HG02884 (cell line): Measurements from ENCODE around the gene RAD51AP2.
A peak's percentile ranks its signal among the peaks of the same experiment; 100 is the strongest.
"Not testable (repeated sequence)": the region's sequence is repeated elsewhere in the genome, so short reads cannot be mapped to it uniquely, and the experiment has no call there.

Source experiments
- ATAC-seq: cut with Tn5 transposase; IDR thresholded peaks from one replicate; pipeline ENCODE4 v1.9.1; 2021; ENCODE audit warnings: mild to moderate bottlenecking, moderate library complexity; ENCODE audit not compliant: unreplicated experiment

The RAD51AP2 gene

DNA sequence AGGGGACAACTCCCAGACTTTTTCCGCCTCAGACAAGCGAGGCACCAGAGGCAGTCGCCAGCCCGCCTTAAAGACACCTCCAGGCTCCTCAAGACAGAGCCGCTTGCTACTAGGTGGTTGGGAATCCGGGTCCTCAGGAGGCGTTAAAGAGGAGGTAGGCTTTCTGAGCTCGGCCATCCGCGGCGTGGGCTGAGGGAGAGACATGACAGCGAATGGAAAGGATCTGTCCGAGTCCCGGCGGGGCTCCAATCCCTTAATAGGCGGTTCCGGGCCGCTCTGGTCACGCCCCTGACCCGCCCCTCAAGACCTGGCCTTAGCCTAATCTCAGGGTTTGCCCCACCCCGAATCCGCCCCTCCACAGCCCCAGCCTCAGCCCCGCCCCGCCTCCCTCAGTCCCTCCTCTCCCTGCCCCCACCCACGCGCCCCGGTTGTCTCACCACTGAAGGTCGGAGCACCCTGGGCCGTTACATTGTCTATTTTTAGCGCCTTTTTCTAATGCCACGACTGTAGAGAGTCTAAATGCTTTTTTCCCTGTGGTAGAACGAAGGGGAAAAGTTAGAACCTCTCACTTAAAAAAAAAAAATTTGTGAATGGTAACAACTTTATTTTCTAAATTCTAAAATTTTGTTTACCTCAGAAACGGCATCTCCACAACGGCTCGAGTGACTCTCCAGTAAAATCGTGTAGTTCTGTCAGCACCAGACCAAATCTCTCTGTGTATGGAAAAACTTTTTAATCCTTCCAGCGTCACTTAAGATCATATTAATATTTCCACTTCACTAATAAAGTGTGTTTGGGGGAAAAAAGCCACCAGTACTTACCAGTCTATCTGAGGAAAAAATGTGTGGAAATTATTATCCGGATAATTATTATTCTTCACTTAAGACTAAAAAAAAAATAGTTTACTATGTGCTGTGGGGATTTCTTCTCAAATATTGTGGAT lies at the start of gene RAD51AP2:
RAD51AP2 (minus strand) TSS at position 229 of the 943 bp plus-strand sequence; CDS start at position 204, 25 bp downstream.
- ATAC-seq, result peak; percentile 83

DNA sequence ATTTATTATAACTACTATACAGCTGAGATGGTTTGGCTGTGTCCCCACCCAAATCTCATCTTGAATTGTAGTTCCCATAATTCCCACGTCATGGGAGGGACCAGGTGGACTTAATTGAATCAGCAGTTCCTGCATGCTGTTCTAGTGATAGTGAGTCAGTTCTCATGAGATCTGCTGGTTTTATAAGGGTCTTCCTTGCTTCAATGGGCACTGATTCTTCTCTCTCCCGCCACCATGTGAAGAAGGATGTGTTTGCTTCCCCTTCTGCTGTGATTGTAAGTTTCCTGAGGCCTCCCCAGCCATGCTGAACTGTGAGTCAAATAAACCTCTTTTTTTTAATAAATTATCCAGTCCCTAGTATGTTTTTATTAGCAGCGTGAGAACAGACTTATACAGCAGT lies 47.5 kb upstream of the RAD51AP2 start:
- ATAC-seq, result not testable (repeated sequence)

DNA sequence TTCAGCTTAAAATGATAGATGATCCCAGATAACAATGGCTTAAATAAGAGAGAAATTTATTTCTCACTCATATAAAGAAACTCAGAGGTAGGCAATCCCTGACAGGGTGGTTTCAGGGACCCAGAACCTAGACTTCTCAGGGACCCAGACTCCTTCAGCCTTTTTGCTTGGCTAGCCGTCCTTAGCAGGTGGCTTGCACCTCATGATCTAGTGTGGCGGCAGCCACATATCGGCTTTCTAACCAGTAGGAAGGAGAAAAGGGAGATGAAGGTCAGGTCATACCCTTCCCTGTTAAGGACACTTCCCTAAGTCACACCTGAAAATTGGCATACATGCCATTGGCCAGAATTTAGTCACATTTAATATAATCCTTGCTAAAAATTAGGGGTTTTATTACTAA lies 40.6 kb upstream of the RAD51AP2 start:
- no peak for ATAC-seq

DNA sequence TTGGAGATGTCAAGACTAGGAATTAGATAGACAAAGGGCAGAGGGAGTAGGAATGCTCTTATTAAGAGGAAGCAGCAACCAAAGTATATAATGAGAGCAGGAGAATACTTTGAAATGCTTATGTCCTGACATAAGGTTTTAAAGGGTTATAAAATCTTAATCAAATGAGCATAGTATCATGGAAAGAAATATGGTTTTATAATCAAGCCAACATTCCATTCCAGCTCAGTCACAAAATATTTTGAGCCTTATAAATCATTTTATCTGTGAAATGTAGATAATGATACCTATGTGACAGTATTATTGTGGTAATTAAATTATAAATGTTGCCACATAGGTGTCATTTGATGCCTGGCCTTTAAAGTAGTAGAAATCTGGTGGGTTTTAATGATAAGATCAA lies 39.8 kb upstream of the RAD51AP2 start:
- no peak for ATAC-seq

DNA sequence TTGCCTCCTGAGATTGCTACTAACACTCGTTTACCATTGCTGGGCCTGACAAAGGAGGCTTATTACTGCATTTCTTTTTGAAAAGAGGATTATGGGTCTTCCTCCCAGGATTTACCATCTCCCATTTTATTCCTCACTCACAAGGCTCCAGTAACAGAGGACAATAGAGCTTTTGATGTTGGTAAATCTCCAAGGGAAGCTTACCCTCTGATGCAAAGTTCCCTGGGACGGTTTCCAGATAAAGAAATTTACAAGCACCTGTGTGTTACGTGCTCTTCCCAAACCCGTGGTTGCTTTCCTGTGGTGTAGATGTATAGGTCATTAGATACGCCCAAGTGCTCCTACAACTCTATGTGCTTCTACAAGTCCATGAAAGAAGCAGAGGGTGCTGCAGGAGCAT lies 39.4 kb upstream of the RAD51AP2 start:
- no peak for ATAC-seq

DNA sequence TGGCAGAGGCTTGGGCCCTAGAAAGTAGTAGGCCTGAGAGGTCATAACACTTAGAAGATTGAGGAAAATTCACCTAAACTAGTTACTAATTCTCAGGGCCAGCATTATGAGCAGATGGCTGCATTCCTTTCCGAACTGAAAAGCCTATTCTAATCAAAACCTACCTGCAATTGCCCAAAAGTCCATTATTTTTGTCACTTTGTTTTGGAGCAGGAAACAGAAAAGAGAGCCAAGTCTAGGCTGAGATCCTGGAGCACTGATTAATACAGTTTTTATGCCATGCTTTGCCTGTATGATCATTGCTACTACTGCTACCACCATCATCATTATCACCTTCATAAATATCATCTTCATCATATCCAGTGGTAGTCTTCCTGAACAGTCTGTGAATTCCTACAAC lies 36.9 kb upstream of the RAD51AP2 start:
- ATAC-seq, result no peak

DNA sequence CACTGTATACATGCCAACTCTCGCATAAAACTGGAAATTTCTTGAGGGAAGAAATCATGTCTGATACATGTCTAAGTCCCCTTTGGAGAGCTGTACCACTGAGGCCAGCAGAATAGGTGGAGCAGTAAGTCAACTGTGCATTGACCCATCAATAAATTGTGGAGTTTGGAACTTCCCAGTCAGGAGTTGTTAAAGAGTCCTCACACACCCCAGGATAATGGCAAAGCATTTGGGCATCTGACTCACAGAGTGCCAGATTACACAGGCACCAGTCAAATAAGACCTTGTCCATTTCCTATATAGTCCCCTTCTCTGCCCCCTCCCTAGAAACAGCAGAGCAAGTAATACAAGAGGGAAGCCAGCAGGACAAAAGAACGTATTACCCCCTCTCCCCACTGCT lies 32.7 kb upstream of the RAD51AP2 start:
- ATAC-seq, result no peak

DNA sequence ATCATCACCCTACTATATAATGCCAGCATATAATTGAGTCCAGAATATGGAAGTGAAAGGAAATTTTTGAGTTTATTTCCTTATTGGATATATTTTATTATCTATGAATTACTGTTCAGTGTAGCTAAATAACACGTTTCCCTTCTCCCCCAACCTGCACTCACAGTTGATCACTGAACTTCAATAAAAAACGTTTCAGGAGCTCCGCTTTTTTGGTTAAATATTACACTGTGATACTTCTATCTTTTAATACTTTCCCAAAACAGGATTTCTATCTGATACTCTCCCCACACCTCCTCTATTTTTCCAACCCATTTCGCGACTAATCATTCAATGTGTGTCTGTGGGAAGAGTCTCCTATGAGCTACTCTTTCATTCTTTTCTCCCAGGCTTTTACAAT lies 29.5 kb upstream of the RAD51AP2 start:
- no peak for ATAC-seq

DNA sequence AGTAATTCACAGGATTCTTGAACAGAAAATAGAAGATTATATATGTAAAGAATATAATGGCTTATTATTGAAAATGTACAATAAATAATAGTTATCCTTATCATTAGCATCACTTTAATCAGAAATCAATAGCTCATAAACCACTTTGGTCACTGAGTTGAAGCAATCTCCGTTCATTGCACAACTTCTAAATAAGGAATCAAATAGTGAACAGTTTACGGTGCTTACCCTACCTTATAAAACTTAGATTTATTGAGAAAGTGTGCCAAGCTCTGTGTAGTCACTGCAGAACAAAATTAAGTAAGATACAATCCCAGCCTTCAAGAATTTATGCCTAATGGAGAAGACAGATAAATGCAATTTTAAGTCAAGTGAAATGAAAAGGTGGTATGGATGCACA lies 29.0 kb upstream of the RAD51AP2 start:
- no peak for ATAC-seq

DNA sequence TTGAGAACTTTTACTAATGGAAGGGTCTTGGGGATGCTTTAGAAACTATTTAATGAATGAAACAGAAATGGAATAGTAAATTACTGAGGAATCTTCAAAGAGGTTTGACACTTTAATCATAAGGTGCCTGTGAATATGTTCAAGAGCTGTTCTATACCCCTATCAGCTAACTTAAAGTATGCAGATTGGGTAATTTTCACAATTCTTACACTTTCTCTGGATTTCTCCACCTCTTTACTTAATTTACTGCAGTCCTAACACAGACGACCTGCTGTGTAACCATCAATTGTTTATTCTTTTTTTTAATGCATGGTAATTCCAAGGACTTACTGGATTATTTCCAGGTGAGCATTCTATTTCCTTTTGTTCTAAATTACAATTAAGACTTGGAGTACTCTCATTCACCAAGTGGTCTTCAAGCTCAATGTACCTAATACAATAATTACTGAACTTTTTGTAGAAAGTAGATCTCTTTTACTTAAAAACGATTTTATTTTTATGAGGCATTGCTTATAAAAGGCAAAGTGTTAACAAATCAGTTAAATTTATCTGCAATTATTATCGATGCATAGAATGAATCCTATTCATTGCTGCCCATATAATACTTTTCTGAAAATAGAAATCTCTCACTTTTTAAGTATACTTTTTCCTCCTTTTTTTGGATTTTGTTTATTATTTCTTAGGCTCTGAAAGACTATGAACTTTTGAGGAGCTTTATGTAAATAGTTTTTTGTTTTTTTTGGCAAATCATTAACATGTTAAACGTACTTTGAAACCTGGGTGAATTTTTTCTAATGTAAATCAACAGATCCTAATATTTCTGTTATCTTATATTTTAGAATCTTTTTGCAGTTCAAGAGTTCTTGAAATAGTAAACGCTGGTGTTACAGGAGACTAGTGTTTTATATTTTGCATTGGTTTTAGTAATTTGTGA lies 27.7 kb upstream of the RAD51AP2 start:
- ATAC-seq, result no peak

DNA sequence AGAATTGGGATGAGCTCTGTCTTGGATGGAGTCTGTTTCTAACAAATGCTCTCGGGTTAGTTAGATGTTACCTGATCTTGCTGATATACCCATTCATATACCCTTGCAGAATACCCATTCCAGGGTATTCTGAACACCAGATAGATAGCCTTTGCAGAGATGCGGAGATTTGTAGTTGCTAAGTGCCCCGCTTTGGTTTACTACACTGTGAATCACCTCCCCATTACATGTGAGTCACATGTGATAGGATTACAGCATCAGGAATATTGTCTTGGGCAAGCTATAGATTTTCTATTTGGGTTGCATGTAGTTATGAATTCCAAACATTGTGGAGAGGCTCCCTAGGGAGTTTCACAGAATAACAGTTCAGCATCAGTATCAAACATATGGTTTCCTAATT lies 26.0 kb upstream of the RAD51AP2 start:
- ATAC-seq, result no peak

DNA sequence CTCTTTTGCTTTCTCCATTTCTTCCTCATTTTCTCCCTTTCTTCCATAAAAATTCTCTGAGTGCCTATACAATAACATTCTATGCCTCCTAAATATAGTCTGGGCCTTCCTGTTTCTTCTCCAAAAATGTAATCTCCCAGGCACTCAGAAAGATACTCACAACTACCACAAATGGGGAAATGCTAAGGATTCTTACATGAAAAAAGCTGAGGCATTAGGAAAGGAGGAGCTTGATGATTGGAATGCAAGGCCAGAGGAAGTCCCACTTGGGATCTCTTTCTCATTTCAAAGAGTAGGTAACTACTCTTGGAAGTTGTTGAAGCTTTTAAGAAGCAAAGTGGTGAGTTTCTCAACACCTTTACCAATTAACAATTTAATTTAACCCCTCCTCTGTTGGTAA lies 25.6 kb upstream of the RAD51AP2 start:
- ATAC-seq, result no peak

DNA sequence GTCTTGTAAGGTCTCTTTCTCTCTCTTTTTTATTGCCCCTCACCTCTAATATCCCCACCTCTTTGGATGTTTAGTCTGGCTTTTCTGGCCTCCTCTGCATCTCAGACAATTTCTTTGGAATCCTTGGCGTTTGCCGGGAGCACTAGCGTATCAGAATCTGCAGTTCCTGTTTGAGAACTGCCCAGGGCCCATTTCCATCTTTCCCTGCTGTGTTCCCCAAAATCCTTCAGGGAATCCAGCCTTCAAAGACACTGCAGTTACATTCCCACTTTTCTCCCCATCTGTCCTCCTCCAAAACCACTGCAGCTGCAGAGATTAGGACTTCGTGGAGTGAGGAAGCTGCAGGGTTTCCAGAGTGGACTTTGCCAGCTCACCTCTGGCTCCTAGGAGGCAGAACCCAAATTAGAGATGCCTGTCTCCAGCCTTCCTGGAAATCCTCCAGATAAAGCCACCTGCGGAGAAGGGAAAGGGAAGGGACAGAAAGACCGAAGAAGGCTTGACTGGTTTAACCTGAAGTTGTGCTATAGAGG lies 25.0 kb upstream of the RAD51AP2 start:
- ATAC-seq, result no peak

DNA sequence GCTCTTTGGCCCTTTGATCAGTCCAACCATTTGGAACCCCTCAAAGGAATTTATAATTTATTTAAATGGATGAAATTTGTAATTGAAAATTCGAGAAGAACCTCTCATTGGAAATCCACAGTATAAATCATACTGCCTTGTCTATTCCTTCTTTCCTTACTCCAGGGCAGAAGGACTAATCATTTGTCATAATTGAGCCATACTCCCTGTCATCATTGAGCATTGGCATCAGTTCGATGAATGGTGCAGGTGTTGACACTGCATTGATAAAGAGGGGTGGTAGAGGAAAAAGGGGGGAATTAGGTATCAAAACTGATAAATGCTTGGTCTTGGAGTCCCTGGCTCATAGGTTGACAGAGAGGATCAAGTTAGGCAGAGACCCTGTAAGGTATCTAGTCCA lies 24.2 kb upstream of the RAD51AP2 start:
- no peak for ATAC-seq

DNA sequence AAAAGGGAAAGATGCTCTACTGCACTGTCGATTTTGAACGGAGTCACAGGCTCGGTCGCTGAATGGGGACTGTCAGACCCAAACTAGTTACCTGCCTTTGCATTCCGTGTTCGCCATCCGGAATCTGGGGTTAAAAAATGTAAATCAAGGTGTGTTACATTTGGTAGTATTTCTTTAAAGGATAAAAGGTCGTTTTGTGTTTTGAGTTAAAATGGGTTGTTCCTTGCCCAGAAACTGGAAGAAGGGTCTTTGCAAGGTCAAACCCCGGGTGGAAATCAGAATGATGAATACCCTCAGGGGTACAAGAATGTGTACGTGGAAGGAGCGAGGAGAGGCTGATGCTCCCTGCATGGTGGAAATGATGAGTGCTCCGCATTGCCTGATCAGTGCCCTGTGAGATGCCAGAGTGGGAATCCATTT lies 23.3 kb upstream of the RAD51AP2 start:
- ATAC-seq, result no peak

DNA sequence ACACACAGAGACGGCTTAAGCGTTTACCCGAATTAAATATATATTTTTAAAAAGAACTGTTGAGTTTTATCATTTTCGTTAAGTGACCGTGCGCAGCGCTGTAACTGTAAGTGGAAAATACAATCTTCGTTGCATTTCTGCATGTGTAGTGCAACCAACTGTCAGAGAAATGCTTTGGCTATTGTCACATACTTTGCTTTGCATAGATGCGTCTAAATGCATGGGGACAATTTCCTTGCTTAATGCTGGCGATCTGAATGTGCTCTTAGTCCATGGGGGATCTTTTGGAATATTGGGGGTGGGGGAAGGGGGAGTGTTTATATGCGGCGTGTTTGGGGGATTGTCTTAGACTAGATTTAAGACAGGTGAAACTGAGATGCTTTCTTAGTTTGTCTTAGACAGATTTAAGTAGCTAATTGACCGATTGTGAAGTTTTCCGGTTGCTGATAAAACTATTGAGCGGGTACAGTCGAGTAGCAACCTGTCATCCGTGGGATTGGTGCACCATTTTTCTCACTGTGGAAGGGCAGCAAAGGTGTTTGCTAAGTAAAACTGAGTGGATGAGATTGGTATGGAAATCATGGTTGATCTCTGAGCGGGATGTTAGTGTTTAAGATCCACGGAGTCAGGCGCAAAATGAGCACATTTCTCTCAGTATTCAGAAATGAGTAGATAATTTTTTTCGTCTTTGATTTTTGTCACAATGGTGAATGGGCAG lies 22.7 kb upstream of the RAD51AP2 start:
- ATAC-seq, result no peak

DNA sequence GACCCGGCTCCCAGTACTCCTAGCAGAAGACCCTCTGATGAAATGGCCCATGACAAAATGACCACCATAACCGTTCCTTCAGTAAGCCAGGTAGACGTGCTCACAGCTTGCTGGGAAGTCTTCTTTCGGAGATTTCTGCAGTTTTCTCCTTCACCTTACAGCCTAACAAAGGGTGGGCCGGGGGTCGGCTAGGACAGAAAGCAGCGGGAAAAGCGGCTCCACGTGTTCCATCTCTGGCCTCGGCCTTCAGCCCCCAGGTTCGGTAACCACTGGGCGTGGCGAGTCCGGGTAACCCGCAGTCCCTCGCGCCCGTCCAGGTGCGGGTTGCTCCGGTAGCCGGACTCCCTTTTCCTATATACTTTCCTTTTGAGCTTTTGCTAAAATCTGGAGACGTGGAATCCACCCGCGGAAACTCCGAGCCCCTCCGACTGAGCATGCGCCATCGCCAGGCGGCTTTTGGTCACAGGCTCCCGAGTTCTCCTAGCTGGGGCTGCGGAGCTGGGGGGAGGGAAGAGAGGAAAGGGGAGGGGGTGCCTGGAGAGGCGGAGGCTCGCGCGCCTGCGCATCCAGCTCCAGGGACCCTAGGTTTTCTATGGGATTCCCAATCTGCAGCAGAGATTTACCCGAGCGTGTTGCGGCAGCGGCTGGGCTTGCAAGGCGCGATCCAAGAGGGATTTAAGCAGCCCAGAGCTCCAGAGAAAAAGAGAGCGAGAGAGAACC lies 22.0 kb upstream of the RAD51AP2 start, which contains the start of gene VSNL1:
VSNL1 (plus strand) TSS at position 604 of the 720 bp plus-strand sequence. CDS start 51,379 bp downstream, outside the sequence.
- ATAC-seq, result no peak

DNA sequence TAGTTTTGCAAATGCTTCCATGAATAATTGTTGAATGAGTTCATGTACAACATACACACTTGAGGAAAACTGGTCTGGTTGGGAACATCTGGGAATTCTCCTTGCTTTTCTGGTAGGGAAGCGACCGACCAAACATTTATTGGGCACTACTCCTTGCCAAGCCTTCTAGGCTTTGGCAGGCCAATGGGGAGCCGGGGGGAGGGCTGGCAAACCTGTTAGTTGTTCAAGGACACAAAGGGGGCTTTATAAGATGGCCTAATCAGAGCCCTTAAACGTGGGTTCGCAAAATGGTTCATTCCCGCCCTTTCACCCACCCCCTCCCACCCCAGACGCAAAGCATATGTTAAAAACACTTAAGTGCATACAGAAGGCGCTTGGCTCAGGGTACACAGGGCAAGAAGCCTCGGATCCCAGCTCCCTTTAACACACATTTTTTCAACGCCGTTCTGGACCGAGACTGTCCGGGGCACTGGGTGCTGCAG lies 21.4 kb upstream of the RAD51AP2 start:
- no peak for ATAC-seq

DNA sequence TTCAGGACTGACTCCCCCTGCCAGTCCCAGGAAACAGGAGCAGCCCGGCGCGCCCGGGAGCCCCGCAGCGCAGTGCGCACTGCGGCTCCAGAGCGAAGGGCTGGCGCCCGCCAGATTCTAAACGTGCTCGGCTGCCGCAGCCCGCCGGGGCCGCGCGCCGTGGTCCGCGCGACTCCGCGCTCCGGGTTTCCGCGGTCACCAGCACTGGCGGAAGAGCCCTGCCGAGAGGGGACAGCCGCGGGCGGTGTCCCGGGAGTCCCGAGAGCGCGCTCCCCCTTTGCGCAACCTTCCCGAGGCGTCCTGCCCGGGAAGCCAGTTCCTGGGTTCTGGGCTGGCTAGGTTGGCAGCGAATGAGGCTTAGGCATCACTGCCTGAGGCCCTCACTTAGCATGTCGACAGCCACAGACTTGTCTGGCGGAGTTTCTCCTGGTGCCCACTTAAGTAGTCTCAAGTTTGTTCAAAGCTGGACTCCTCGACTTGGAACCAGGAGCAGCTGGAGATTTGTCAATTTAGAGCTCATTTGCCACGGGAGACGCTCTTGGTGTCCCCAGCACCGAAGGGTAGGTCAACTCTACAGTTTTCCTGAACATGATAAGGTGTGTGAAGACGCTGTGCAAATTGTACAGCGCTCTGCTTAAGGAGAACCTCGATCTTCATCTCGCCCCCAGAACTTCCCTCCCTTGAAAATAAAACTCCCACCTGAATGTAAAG lies 20.8 kb upstream of the RAD51AP2 start:
- peak; percentile 61 for ATAC-seq
